Measurements from ENCODE around the gene MRPL21. TPM values are rescaled to one million over a fixed set of nuclear protein-coding genes. Genes with fewer than 3 reads are reported as not detected.
"Not testable (repeated sequence)": the region's sequence is repeated elsewhere in the genome, so short reads cannot be mapped to it uniquely, and the experiment has no call there.

Gene MRPL21
- total RNA-seq, 1 donor from 2014 or later, result 69.1 TPM

DNA sequence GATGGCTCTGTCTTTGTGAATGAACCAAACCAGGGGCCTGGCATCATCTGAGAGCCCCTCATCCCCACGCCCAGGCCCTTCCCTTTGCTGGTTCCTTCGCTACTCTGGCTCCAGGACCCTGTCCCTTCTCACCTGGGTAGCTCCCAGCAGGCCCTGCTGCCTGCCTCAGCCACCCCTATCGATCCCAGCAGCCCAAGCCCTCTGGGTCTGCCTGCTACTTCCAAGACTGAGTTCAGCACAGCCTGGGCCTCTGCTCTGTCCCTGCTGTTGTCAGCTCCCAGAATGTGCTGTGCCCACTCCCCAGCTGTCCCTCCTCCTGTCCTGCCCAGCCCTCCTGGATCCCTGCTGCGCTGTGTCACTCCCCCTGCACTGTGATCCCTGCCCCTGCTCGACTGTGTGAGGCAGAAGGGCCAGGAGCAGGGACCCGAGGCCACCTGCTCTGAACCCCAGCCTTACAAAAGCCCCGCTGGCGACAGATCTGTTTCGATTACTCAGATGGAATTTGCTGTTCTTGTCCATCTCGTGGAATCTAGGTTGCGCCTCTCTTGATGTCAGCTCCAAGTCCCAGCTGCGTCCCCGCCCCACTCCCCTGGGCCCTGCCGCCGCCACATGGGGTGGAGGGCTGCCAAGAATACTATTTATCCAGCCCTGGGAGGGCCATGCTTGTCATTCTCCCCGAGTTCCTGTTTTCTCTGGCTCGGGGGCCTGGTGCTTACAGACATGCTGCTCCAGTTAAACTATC lies 13.0 kb downstream of the MRPL21 start:
- Mint-ChIP-seq H3K36me3 (ENCODE audit: low read depth, unreplicated experiment) (peaks cover 7% of the 10 kb centered on the region), H3K4me1 (ENCODE audit: low read depth, unreplicated experiment) (no peaks in the 10 kb centered on the region), H3K27me3 (ENCODE audit: low read depth, unreplicated experiment) (no peaks in the 10 kb centered on the region), H3K27ac (ENCODE audit: unreplicated experiment) (no peak overlapping the region), H3K9me3 (ENCODE audit: unreplicated experiment) (no peaks in the 10 kb centered on the region), H3K4me3 (ENCODE audit: unreplicated experiment) (peak overlapping the region; percentile 70)
- Histone ChIP-seq H3K9me3 (ENCODE audit: insufficient read depth, low read depth, low read length) (no peaks in the 10 kb centered on the region), H2AFZ (ENCODE audit: low read depth, low read length) (no peak overlapping the region), H3K27me3 (ENCODE audit: insufficient read depth, low read length) (no peaks in the 10 kb centered on the region), H3K36me3 (ENCODE audit: insufficient read depth, low read length) (peaks cover 15% of the 10 kb centered on the region), H3K79me2 (ENCODE audit: insufficient read depth, low read length) (no peaks in the 10 kb centered on the region), H3K9ac (ENCODE audit: low read length) (peak overlapping the region; percentile 70), H3K4me3 (ENCODE audit: insufficient read depth, low read depth, low read length) (no peak overlapping the region), H3K4me2 (ENCODE audit: low read length) (peak overlapping the region; percentile 80), H3K27ac (ENCODE audit: low read depth, low read length) (peak overlapping the region; percentile 81), H3K4me1 (ENCODE audit: insufficient read depth, low read length) (peaks cover 23% of the 10 kb centered on the region), H4K20me1 (ENCODE audit: insufficient read depth, low read length) (peaks cover 29% of the 10 kb centered on the region)
- no peak for TF ChIP-seq EZH2 (IDR thresholded peaks at IDR 0.05; ENCODE audit: insufficient read depth, low read length)
- TF ChIP-seq, protein P1, sequence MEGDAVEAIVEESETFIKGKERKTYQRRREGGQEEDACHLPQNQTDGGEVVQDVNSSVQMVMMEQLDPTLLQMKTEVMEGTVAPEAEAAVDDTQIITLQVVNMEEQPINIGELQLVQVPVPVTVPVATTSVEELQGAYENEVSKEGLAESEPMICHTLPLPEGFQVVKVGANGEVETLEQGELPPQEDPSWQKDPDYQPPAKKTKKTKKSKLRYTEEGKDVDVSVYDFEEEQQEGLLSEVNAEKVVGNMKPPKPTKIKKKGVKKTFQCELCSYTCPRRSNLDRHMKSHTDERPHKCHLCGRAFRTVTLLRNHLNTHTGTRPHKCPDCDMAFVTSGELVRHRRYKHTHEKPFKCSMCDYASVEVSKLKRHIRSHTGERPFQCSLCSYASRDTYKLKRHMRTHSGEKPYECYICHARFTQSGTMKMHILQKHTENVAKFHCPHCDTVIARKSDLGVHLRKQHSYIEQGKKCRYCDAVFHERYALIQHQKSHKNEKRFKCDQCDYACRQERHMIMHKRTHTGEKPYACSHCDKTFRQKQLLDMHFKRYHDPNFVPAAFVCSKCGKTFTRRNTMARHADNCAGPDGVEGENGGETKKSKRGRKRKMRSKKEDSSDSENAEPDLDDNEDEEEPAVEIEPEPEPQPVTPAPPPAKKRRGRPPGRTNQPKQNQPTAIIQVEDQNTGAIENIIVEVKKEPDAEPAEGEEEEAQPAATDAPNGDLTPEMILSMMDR (IDR thresholded peaks at IDR 0.05; ENCODE audit: insufficient read depth, low read depth, low read length), result no peak
- peak; percentile 82 for DNase-seq (ENCODE audit: low read depth)
- peak; percentile 56 for FAIRE-seq

DNA sequence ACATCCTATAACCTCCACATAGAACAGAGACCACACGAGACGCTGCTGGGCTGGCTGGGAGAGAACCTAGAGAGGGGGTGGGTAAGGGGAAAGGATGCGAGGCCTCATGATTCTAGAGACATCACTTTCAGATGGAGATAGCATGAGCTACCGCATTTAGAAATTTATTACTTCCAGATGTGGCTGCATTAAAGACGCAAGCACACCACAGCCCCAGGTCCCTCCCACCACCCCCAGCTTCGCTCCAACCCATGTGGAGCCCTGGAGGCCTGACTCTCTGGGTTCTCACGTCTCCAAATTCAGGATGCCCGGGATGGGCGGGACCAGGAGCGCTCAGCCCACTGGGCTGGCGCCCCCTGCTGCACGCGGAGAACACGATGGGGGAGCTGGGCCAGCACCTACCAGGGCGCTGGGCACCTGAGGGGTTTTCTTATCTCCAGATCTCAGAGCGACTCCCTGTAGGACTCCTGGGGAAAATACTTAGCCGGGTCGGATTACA lies 13.6 kb downstream of the MRPL21 start:
- Mint-ChIP-seq H3K27me3 (ENCODE audit: low read depth, unreplicated experiment) (no peaks in the 10 kb centered on the region), H3K36me3 (ENCODE audit: low read depth, unreplicated experiment) (peaks cover 7% of the 10 kb centered on the region), H3K27ac (ENCODE audit: unreplicated experiment) (no peak overlapping the region), H3K9me3 (ENCODE audit: unreplicated experiment) (no peaks in the 10 kb centered on the region), H3K4me3 (ENCODE audit: unreplicated experiment) (no peak overlapping the region), H3K4me1 (ENCODE audit: low read depth, unreplicated experiment) (no peaks in the 10 kb centered on the region)
- peak; percentile 55 for DNase-seq (ENCODE audit: low read depth)
- Histone ChIP-seq H3K36me3 (ENCODE audit: insufficient read depth, low read length) (peaks cover 15% of the 10 kb centered on the region), H3K9ac (ENCODE audit: low read length) (peak overlapping the region; percentile 70), H3K27me3 (ENCODE audit: insufficient read depth, low read length) (no peaks in the 10 kb centered on the region), H3K4me3 (ENCODE audit: insufficient read depth, low read depth, low read length) (no peak overlapping the region), H3K4me1 (ENCODE audit: insufficient read depth, low read length) (peaks cover 23% of the 10 kb centered on the region), H3K27ac (ENCODE audit: low read depth, low read length) (peak overlapping the region; percentile 81), H2AFZ (ENCODE audit: low read depth, low read length) (no peak overlapping the region), H4K20me1 (ENCODE audit: insufficient read depth, low read length) (peaks cover 28% of the 10 kb centered on the region), H3K9me3 (ENCODE audit: insufficient read depth, low read depth, low read length) (no peaks in the 10 kb centered on the region), H3K79me2 (ENCODE audit: insufficient read depth, low read length) (no peaks in the 10 kb centered on the region), H3K4me2 (ENCODE audit: low read length) (peak overlapping the region; percentile 80)
- TF ChIP-seq EZH2 (IDR thresholded peaks at IDR 0.05; ENCODE audit: insufficient read depth, low read length), result no peak
- TF ChIP-seq, protein P1 (IDR thresholded peaks at IDR 0.05; ENCODE audit: insufficient read depth, low read depth, low read length), result peak; percentile 55
- no peak for FAIRE-seq

DNA sequence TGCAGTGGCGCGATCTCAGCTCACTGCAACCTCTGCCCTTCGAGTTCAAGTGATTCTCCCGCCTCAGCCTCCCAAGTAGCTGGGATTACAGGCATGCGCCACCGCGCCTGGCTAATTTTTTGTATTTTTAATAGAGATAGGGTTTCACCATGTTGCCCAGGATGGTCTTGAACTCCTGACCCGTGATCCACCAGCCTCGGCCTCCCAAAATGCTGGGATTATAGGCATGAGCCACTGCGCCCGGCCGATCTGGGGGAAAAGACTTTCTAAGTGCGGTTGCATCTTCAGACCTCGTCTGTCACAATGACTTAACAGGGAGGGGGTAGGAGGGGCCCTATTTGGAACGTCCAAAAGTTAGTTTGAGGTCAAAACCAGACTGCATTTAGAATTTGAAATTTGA lies 18.8 kb downstream of the MRPL21 start:
- not testable (repeated sequence) for H3K4me2 ChIP-seq (ENCODE audit: low read length); H3K36me3 Mint-ChIP-seq (ENCODE audit: low read depth, unreplicated experiment); H3K4me1 ChIP-seq (ENCODE audit: insufficient read depth, low read length); DNase-seq (ENCODE audit: low read depth); H3K4me3 Mint-ChIP-seq (ENCODE audit: unreplicated experiment); H3K9ac ChIP-seq (ENCODE audit: low read length); H3K27me3 ChIP-seq (ENCODE audit: insufficient read depth, low read length); H3K4me3 ChIP-seq (ENCODE audit: insufficient read depth, low read depth, low read length); H2AFZ ChIP-seq (ENCODE audit: low read depth, low read length); H3K79me2 ChIP-seq (ENCODE audit: insufficient read depth, low read length); FAIRE-seq; H3K9me3 Mint-ChIP-seq (ENCODE audit: unreplicated experiment); H3K27me3 Mint-ChIP-seq (ENCODE audit: low read depth, unreplicated experiment); H3K27ac Mint-ChIP-seq (ENCODE audit: unreplicated experiment); H3K9me3 ChIP-seq (ENCODE audit: insufficient read depth, low read depth, low read length); H3K27ac ChIP-seq (ENCODE audit: low read depth, low read length); H3K4me1 Mint-ChIP-seq (ENCODE audit: low read depth, unreplicated experiment); H4K20me1 ChIP-seq (ENCODE audit: insufficient read depth, low read length); H3K36me3 ChIP-seq (ENCODE audit: insufficient read depth, low read length)

Measured in astrocyte (in vitro differentiated cells and primary cell).